ENCODE measurements around the gene KCNH2.

Gene KCNH2

GRCh38 chr7:150951521-150951920 lies 26.6 kb downstream of the KCNH2 start:
- DNase-seq (ENCODE audit: extremely low read depth, low read depth): no peak

DNA sequence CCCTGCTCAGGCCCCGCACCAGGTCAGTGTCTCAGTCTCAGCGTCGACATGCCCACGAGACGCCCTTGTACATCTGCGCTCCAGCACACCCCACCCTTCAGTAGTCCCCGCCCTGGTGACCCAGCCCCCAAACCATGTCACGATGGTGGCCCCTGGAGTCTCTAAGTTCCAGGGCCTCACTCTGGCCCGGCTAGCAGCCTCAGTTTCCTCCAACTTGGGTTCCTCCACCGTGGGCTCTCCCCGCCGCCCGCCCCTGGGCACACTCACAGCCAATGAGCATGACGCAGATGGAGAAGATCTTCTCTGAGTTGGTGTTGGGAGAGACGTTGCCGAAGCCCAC lies 27.0 kb downstream of the KCNH2 start:
- no peak for DNase-seq (ENCODE audit: extremely low read depth, low read depth)
- no peak for TF ChIP-seq CTCF (IDR thresholded peaks at IDR 0.05; ENCODE audit: low read depth, low read length)

More at GRCh38 chr7:150951521-150951920, 26.6 kb downstream of the KCNH2 start:
- no peak for TF ChIP-seq CTCF (IDR thresholded peaks at IDR 0.05; ENCODE audit: low read depth, low read length)

DNA sequence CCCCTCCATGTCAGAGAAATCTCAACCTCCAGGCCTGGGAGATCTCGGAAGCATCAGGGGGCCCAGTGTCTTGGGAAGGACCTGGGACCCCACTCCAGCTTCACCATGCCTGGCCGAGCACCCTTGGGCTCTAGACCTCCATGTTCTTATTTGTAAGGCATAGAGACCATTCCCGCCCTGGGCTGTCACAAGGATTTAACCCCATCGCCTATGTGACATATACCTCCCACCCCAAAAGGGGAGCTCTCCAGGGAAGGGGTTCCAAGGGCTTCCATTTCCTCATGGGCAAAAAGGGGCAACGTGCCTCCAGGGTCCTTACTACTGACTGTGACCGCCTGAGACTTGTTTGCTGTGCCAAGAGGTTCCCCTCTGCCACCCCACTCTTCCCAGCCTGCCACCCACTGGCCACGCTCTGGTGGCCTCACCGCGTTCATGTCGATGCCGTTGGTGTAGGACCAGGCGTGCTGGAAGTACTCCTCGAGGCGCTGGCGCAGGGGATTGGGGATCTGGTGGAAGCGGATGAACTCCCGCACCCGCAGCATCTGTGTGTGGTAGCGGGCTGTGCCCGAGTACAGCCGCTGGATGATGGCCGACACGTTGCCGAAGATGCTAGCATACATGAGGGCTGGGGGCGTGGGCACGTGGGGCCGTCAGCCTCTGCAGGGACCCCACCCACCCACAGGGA lies 27.5 kb downstream of the KCNH2 start:
- DNase-seq (ENCODE audit: extremely low read depth, low read depth): no peak
- TF ChIP-seq CTCF (IDR thresholded peaks at IDR 0.05; ENCODE audit: low read depth, low read length): no peak

DNA sequence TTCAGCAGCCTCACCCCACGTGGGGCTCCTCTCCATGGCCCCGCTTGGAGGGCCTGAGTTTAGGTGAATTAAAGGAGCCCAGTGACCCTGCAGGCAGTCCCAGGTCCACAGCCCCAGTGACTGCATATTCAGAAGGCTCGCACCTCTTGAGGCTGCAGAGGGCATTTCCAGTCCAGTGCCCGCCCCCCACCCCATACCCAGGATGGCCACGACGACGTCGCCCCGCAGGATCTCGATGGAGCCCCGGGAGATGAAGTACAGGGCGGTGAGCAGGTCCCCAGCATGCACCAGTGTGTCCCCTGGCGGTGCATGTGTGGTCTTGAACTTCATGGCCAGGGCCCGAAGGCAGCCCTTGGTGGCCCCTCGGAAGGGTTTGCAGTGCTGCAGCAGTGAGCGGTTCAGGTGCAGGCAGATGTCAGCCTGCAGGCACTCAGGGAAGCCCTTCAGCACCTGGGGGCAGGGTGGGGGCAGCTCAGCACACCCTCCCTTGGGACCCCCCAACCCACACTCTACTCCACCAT lies 28.1 kb downstream of the KCNH2 start:
- TF ChIP-seq CTCF (IDR thresholded peaks at IDR 0.05; ENCODE audit: low read depth, low read length): no peak
- no peak for DNase-seq (ENCODE audit: extremely low read depth, low read depth)

- DNase-seq (ENCODE audit: extremely low read depth, low read depth): no peak
- TF ChIP-seq CTCF (IDR thresholded peaks at IDR 0.05; ENCODE audit: low read depth, low read length): no peak
Measured at GRCh38 chr7:150949564-150949963, 28.6 kb downstream of the KCNH2 start.

DNA sequence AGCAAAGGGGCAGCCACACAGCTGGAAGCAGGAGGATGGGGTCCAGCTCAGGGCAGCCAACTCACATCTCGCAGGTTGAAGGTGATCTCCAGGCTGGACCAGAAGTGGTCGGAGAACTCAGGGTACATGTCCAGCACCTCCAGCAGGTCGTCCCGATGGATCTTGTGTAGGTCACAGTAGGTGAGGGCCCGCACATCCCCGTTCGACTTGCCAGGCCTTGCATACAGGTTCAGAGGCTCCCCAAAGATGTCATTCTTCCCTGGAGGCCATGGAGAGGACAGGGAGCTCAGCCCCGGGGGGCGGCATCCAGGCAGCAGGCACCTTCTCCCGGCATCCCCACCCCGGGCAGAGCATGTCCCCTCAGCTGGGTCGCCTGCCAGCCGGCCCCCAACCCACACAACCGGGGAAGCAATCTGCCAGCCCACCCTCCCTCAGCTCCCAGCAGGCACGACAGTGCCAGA lies 29.3 kb downstream of the KCNH2 start:
- DNase-seq (ENCODE audit: extremely low read depth, low read depth): no peak
- no peak for TF ChIP-seq CTCF (IDR thresholded peaks at IDR 0.05; ENCODE audit: low read depth, low read length)

DNA sequence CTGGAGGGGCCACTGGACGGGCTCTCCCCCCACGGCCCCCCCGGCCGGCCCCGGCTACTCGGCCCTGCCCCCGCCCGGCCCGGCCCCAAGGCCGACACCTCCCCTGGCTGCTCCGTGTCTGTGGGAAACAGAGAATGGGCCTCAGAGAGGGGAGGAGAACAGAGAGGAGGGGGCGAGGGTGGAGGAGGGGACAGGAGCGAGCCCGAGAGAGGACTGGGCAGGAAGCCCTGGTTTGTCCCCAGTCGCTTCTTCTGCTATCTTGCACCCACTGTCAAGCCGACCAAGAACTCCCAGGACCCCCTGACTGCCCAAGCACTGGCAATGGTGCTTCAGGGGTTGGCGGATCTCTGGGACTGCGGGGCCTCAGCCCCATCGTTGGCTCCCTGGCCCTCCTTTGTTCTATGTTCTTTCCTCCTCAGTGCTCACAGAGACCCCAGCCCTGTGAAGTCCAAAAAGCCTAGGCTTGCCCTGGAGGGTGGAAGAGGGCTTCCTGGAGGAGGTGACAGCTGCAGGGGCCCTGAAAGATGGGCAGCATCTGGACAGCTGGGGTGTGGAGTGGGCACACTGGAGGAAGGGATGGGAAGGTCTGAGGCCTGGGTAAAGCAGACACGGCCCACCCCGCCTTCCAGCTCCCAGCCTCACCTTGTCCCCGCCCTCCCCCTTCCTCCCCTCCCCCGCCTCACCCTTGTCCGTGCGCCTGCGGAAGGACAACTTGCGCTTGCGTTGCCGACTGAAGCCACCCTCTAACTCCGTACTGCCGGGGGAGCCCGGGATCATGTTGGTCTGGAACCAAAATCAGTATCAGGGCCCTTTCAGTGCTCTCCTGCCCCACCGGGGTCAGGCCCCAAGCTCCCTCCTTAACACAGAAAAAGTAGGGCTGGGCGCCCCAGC lies 30.1 kb downstream of the KCNH2 start:
- TF ChIP-seq CTCF (IDR thresholded peaks at IDR 0.05; ENCODE audit: low read depth, low read length): no peak

More for the DNA sequence above, 30.1 kb downstream of the KCNH2 start:
- no peak for DNase-seq (ENCODE audit: extremely low read depth, low read depth)

All from AG09319 (cell line).